ENCODE measurements around the gene ZP2. TPM values are rescaled to one million over a fixed set of nuclear protein-coding genes. Genes with fewer than 3 reads are reported as not detected.

ZP2 gene
- total RNA-seq, 1 donor from 2014 or later = 4.1 TPM

DNA sequence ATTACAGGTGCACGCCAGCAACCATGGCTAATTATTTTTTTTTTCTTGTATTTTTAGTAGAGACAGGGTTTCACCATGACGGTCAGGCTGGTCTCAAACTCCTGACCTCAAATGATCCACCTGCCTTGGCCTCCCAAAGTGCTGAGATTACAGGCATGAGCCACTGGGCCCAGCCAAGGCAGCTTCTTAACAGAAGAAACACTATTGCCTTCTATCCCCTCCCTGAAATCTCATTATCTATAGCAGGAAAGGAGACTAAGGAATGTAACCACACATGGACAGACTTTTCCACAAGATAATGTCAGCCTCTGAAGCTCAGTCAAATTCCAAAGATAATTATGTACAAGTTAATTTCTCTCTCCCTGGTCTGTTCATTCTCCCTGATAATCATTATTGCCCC is 5.7 kb upstream of the ZP2 start:
- H3K36me3 Mint-ChIP-seq (ENCODE audit: low read depth, unreplicated experiment) = no peaks in the 10 kb centered on the region
- TF ChIP-seq CTCF (IDR thresholded peaks at IDR 0.05; ENCODE audit: unreplicated experiment) = no peak
- no peak overlapping the region for H3K27ac Mint-ChIP-seq (ENCODE audit: unreplicated experiment)

DNA sequence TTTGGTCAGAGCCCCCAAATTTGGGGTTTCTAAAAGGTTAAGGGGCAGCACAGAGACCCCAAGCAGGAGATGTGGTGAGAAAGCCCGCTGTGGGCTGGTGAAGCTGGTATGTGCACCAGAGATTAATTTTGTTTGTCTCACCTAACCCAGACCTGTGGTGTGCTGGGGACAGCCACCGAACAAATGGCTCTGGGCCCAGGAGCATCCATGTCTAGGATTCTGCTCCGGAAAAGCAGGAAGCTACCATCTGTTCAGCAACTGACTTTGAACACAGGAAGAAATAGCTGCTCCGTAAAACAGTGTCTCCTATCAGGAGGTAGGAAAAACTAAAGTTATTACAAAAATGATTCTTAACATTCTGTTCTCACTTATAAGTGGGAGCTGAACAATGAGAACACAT is 2.7 kb upstream of the ZP2 start:
- no peak for DNase-seq (ENCODE audit: low spot score)
- no peak for TF ChIP-seq CTCF (IDR thresholded peaks at IDR 0.05; ENCODE audit: unreplicated experiment)
- no peak overlapping the region for H3K4me3 Mint-ChIP-seq (ENCODE audit: unreplicated experiment)
- no peaks in the 10 kb centered on the region for H3K36me3 Mint-ChIP-seq (ENCODE audit: low read depth, unreplicated experiment)
- H3K9me3 Mint-ChIP-seq (ENCODE audit: unreplicated experiment) = no peaks in the 10 kb centered on the region
- H3K27ac Mint-ChIP-seq (ENCODE audit: unreplicated experiment) = no peak overlapping the region
- H3K27me3 Mint-ChIP-seq (ENCODE audit: unreplicated experiment) = peaks cover 2% of the 10 kb centered on the region
- peaks cover 18% of the 10 kb centered on the region for H3K4me1 Mint-ChIP-seq (ENCODE audit: unreplicated experiment)

More for the DNA sequence above, 5.7 kb upstream of the ZP2 start:
- Mint-ChIP-seq H3K4me1 (ENCODE audit: unreplicated experiment) (peaks cover 17% of the 10 kb centered on the region), H3K4me3 (ENCODE audit: unreplicated experiment) (no peak overlapping the region), H3K9me3 (ENCODE audit: unreplicated experiment) (no peaks in the 10 kb centered on the region), H3K27me3 (ENCODE audit: unreplicated experiment) (peaks cover 2% of the 10 kb centered on the region)
- DNase-seq (ENCODE audit: low spot score) = no peak

- DNase-seq (ENCODE audit: low spot score) = no peak
These were observed 2.7 kb downstream of the ZP2 start for GRCh38 chr16:21208446-21209230.

GRCh38 chr16:21206550-21206949 is 4.8 kb downstream of the ZP2 start:
- peaks cover 2% of the 10 kb centered on the region for H3K27me3 Mint-ChIP-seq (ENCODE audit: unreplicated experiment)
- TF ChIP-seq CTCF (IDR thresholded peaks at IDR 0.05; ENCODE audit: unreplicated experiment) = no peak
- H3K27ac Mint-ChIP-seq (ENCODE audit: unreplicated experiment) = no peak overlapping the region
- DNase-seq (ENCODE audit: low spot score) = no peak
- H3K4me1 Mint-ChIP-seq (ENCODE audit: unreplicated experiment) = peaks cover 8% of the 10 kb centered on the region
- no peaks in the 10 kb centered on the region for H3K9me3 Mint-ChIP-seq (ENCODE audit: unreplicated experiment)
- no peaks in the 10 kb centered on the region for H3K36me3 Mint-ChIP-seq (ENCODE audit: low read depth, unreplicated experiment)
- no peak overlapping the region for H3K4me3 Mint-ChIP-seq (ENCODE audit: unreplicated experiment)

More at GRCh38 chr16:21208446-21209230, 2.7 kb downstream of the ZP2 start:
- no peak overlapping the region for H3K4me3 Mint-ChIP-seq (ENCODE audit: unreplicated experiment)
- peaks cover 10% of the 10 kb centered on the region for H3K4me1 Mint-ChIP-seq (ENCODE audit: unreplicated experiment)
- no peak for TF ChIP-seq CTCF (IDR thresholded peaks at IDR 0.05; ENCODE audit: unreplicated experiment)
- peaks cover 2% of the 10 kb centered on the region for H3K27me3 Mint-ChIP-seq (ENCODE audit: unreplicated experiment)
- no peaks in the 10 kb centered on the region for H3K36me3 Mint-ChIP-seq (ENCODE audit: low read depth, unreplicated experiment)
- H3K27ac Mint-ChIP-seq (ENCODE audit: unreplicated experiment) = no peak overlapping the region
- H3K9me3 Mint-ChIP-seq (ENCODE audit: unreplicated experiment) = no peaks in the 10 kb centered on the region

- H3K4me3 Mint-ChIP-seq (ENCODE audit: unreplicated experiment) = no peak overlapping the region
- H3K9me3 Mint-ChIP-seq (ENCODE audit: unreplicated experiment) = no peaks in the 10 kb centered on the region
- no peaks in the 10 kb centered on the region for H3K4me1 Mint-ChIP-seq (ENCODE audit: unreplicated experiment)
- no peak overlapping the region for H3K27ac Mint-ChIP-seq (ENCODE audit: unreplicated experiment)
- DNase-seq (ENCODE audit: low spot score) = no peak
- no peaks in the 10 kb centered on the region for H3K36me3 Mint-ChIP-seq (ENCODE audit: low read depth, unreplicated experiment)
- peaks cover 2% of the 10 kb centered on the region for H3K27me3 Mint-ChIP-seq (ENCODE audit: unreplicated experiment)
- no peak for TF ChIP-seq CTCF (IDR thresholded peaks at IDR 0.05; ENCODE audit: unreplicated experiment)
These were observed 6.1 kb downstream of the ZP2 start for GRCh38 chr16:21205303-21205702.

Data from endothelial cell (in vitro differentiated cells).